GM12875 (cell line): ENCODE measurements around the gene SYNDIG1.

Experiments
- H3K4me3 ChIP-seq: one replicate; pipeline ENCODE4 v1.5.1; 2011; ENCODE audit warnings: low read depth, low read length, control low read depth
- CTCF ChIP-seq: IDR thresholded peaks from 2 replicates; pipeline ENCODE4 v1.5.1; 2011; ENCODE audit warnings: low read depth, mild to moderate bottlenecking, control low read depth, inconsistent platforms, low read length, moderate library complexity, borderline replicate concordance; ENCODE audit not compliant: insufficient read depth

The SYNDIG1 gene

GRCh38 chr20:24667689-24668383 lies 198.4 kb downstream of the SYNDIG1 start:
- H3K4me3 ChIP-seq: no peak overlapping the region
- TF ChIP-seq CTCF: no peak

GRCh38 chr20:24668384-24668702 lies 198.9 kb downstream of the SYNDIG1 start:
- no peak overlapping the region for H3K4me3 ChIP-seq
- no peak for TF ChIP-seq CTCF

GRCh38 chr20:24668791-24669190 lies 199.4 kb downstream of the SYNDIG1 start:
- TF ChIP-seq CTCF: no peak
- no peak overlapping the region for H3K4me3 ChIP-seq

GRCh38 chr20:24669701-24670100 lies 200.3 kb downstream of the SYNDIG1 start:
- TF ChIP-seq CTCF: no peak
- H3K4me3 ChIP-seq: no peak overlapping the region

GRCh38 chr20:24670341-24670872 lies 201.0 kb downstream of the SYNDIG1 start:
- no peak overlapping the region for H3K4me3 ChIP-seq
- no peak for TF ChIP-seq CTCF

- TF ChIP-seq CTCF: no peak
- no peak overlapping the region for H3K4me3 ChIP-seq
Observed at GRCh38 chr20:24670981-24671380, 201.6 kb downstream of the SYNDIG1 start.

GRCh38 chr20:24672181-24672880 lies 202.9 kb downstream of the SYNDIG1 start:
- no peak for TF ChIP-seq CTCF
- H3K4me3 ChIP-seq: no peak overlapping the region
